ENCODE data around the gene PLA2G5. TPM values are rescaled to one million over a fixed set of nuclear protein-coding genes. Genes with fewer than 3 reads are reported as not detected.
"Not testable (repeated sequence)": the region's sequence is repeated elsewhere in the genome, so short reads cannot be mapped to it uniquely, and the experiment has no call there.

Gene PLA2G5, protein sequence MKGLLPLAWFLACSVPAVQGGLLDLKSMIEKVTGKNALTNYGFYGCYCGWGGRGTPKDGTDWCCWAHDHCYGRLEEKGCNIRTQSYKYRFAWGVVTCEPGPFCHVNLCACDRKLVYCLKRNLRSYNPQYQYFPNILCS
- not detected for total RNA-seq
- not detected for polyA plus RNA-seq
- 0 reads per million in 6 experiments for total RNA-seq

DNA sequence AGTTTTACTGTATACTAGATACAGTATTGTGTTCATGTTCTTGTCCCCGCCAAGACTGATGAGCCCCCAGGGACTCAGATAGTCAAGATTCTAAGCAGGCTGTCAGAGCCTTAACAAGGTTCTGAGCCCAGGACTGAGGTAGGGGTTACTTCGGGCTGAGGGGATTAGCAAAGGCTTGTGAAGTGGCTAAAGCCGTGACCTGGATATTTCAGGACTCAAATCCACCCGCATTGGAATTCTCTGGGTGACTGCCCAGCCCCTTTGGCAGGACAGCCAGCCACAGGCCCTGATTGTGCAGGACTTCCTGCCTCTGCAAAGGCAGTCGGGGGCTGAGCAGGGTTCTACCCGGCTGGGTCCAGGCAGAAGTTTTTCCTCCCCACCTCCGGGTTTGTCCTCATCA lies at the start of gene PLA2G5:
PLA2G5 (plus strand) TSS at position 321 of the 400 bp plus-strand sequence. CDS start 14,637 bp downstream, outside the sequence.
- Mint-ChIP-seq H3K36me3 (no peaks in the 10 kb centered on the region), H3K27me3 (peaks cover 0 to 4% (median 0%) of the 10 kb centered on the region in 5 donors), H3K27ac (no peak within 1 kb of the TSS), H3K4me3 (no peak within 1 kb of the TSS), H3K9me3 (no peaks in the 10 kb centered on the region), H3K4me1 (peaks cover 0 to 15% (median 0%) of the 10 kb centered on the region in 4 donors)
- ATAC-seq (no peak), DNase-seq (no peak)
- POLR2A ChIA-PET, result no interaction called here

DNA sequence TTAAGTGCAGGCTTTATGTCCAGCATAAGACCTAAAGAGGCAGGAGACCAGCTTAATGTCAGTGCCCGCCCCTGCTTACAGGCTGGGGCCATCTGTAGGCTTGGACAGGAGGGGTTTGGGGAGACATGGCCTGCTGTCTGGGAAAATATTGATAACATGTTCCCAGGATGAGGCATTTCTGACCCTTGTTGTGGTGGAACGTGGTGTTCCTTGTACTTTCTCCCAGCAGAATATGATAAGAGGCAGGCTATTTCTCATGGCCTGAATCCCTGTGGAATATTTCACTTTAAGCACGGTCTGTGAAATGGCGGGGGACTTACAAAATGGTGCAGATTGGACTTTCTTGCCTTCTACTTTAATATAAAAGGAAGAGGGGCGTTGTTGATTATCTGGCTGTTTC lies 41.9 kb upstream of the PLA2G5 start:
- peaks cover 0 to 15% (median 8%) of the 10 kb centered on the region in 9 donors for H3K9me3 Mint-ChIP-seq
- no peak overlapping the region for H3K4me3 Mint-ChIP-seq
- peaks cover 0 to 3% (median 0%) of the 10 kb centered on the region in 3 donors for H3K36me3 Mint-ChIP-seq
- no peak for ATAC-seq
- H3K27me3 Mint-ChIP-seq, result peaks cover 16 to 63% (median 40%) of the 10 kb centered on the region in 5 donors
- POLR2A ChIA-PET, result no interaction called here
- H3K4me1 Mint-ChIP-seq, result no peaks in the 10 kb centered on the region
- H3K27ac Mint-ChIP-seq, result no peak overlapping the region
- DNase-seq, result no peak

DNA sequence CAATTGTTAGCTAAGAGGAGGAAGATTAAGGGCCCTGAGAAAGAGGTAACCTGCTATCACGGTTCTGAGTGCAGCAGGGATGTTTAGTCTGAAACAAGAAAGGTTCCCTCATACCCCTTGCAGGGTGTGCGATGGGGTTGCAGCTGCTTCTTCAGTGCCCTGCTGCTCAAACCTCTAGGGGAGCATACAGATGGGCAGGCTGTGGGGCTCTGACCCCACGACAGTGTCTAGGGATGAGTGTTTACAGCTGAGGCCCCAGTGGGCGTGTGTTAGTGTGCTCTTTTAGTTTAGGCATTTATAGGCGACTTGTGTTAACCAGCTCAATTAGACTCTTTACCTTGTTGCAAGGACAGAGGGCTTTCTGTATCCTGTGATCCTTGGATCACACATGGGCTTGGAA lies 41.3 kb upstream of the PLA2G5 start:
- H3K4me3 Mint-ChIP-seq, result no peak overlapping the region
- DNase-seq (no peak), ATAC-seq (no peak)
- POLR2A ChIA-PET, result no interaction called here
- H3K36me3 Mint-ChIP-seq, result peaks cover 0 to 7% (median 0%) of the 10 kb centered on the region in 3 donors
- H3K4me1 Mint-ChIP-seq, result no peaks in the 10 kb centered on the region
- no peak overlapping the region for H3K27ac Mint-ChIP-seq
- peaks cover 12 to 64% (median 43%) of the 10 kb centered on the region in 5 donors for H3K27me3 Mint-ChIP-seq
- peaks cover 3 to 19% (median 11%) of the 10 kb centered on the region in 9 donors for H3K9me3 Mint-ChIP-seq

DNA sequence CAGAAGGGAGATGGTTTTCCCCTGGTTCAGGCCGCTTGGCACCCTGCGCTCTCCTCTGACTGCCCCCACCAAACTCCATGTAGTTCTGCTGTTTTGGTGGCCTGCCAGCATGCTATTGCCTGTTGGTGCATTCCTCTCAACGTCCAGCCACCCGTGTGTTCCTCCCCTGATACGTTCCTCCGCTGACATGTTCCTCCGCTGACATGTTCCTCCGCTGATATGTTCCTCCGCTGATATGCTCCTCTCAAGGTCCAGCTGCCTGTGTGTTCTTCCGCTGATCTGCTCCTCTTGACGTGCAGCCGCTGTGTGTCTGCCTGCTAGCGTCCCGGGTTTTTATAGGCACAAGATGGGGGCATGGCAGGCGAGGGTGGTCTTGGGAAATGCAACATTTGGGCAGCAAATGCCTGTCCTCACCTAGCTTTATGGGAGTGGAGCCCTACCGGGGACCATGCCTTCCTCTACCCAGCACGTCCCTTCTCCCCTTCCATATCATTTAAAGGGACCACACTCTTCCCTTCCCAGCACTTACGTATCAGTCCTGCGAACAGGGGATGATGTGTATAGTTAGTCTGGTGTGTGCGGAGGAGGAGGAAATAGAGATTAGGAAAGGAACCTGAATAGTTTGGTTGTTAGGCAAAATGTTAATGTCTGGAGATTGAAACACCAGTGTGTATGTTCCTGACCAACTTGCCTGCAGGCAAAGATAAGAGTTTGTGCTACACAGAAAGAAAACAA lies 40.6 kb upstream of the PLA2G5 start:
- H3K27me3 Mint-ChIP-seq, result peaks cover 5 to 62% (median 44%) of the 10 kb centered on the region in 5 donors
- H3K36me3 Mint-ChIP-seq, result peaks cover 0 to 12% (median 4%) of the 10 kb centered on the region in 3 donors
- H3K27ac Mint-ChIP-seq, result no peak overlapping the region
- DNase-seq, result no peak
- no peak overlapping the region for H3K4me3 Mint-ChIP-seq
- POLR2A ChIA-PET, result no interaction called here
- peaks cover 5 to 18% (median 14%) of the 10 kb centered on the region in 9 donors for H3K9me3 Mint-ChIP-seq
- ATAC-seq, result no peak
- H3K4me1 Mint-ChIP-seq, result no peaks in the 10 kb centered on the region

DNA sequence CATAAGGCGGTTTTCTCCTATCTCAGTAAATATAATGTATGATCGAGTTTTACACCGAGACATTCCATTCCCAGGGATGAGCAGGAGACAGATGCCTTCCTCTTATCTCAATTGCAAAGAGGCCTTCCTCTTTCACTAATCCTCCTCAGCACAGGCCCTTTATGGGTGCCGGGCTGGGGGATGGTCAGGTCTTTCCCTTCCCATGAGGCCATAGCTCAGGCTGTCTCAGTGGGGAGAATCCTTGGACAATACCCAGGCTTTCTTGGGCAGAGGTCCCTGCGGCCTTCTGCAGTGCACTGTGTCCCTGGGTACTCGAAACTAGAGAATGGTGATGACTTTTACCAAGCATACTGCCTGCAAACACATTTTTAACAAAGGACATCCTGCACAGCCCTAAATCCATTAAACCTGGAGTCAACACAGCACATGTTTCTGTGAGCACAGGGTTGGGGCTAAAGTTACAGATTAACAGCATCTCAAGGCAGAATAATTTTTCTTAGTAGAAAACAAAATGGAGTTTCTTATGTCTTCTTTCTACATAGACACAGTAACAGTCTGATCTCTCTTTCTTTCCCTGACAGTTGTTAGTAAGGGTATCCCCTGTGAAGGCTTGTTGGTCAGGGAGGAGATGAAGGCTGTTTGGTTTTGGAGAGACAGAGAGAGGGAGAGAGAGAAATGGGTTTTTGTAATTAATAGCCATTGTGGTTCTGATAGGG lies 39.4 kb upstream of the PLA2G5 start:
- H3K4me3 Mint-ChIP-seq, H3K27ac Mint-ChIP-seq, H3K4me1 Mint-ChIP-seq, ATAC-seq, DNase-seq, POLR2A ChIA-PET: not testable (repeated sequence)
- Mint-ChIP-seq H3K9me3 (peaks cover 8 to 26% (median 23%) of the 10 kb centered on the region in 9 donors), H3K36me3 (peaks cover 0 to 18% (median 10%) of the 10 kb centered on the region in 3 donors), H3K27me3 (peaks cover 0 to 60% (median 45%) of the 10 kb centered on the region in 5 donors)

DNA sequence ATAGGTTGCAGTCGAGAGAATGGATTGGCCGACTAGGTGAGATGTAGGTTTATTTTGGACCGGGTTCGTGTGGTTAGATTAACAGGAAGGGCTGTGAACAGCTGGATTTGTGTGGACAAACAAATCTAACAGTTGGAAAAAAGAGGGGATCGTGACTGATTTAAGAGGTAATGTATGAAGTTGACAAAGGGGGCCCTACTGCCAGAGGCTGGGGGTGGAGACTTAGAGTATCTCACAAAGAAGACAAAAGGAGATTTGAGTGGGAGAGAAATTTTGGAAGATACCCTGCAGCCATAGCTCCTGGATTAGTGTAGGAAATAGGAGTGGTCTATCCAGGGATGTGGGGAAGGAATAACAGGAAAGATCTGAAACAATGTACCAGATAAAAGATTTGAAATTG lies 38.8 kb upstream of the PLA2G5 start:
- Mint-ChIP-seq H3K9me3 (peaks cover 11 to 32% (median 23%) of the 10 kb centered on the region in 9 donors), H3K27me3 (peaks cover 0 to 54% (median 41%) of the 10 kb centered on the region in 5 donors), H3K4me1 (no peaks in the 10 kb centered on the region), H3K36me3 (peaks cover 0 to 21% (median 12%) of the 10 kb centered on the region in 3 donors), H3K4me3 (no peak overlapping the region), H3K27ac (no peak overlapping the region)
- POLR2A ChIA-PET, result no interaction called here
- ATAC-seq, result no peak
- DNase-seq, result no peak

DNA sequence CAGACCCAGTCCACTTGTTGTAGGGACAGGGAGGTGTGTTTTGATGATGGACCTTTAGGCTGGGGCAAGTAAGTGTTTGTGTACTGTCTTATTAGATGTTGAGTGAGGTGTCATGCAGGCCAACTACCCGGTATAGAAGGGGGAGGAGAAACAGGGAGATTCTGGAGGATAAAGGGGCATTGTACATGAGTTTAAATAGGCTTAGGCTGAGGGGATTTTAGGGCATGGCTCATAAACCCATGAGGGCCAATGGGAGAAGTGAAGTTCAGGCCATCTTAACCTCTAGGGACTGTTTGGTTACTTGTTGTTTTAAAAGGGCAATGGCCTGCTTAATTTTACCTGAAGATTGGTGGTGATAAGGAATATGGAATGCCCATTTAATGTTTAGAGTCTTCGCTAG lies 38.2 kb upstream of the PLA2G5 start:
- POLR2A ChIA-PET, result no interaction called here
- H3K9me3 Mint-ChIP-seq, result peaks cover 7 to 38% (median 23%) of the 10 kb centered on the region in 9 donors
- ATAC-seq (no peak), DNase-seq (no peak)
- peaks cover 0 to 48% (median 34%) of the 10 kb centered on the region in 5 donors for H3K27me3 Mint-ChIP-seq
- no peak overlapping the region for H3K27ac Mint-ChIP-seq
- H3K4me3 Mint-ChIP-seq, result no peak overlapping the region
- H3K36me3 Mint-ChIP-seq, result peaks cover 0 to 24% (median 13%) of the 10 kb centered on the region in 3 donors
- no peaks in the 10 kb centered on the region for H3K4me1 Mint-ChIP-seq

DNA sequence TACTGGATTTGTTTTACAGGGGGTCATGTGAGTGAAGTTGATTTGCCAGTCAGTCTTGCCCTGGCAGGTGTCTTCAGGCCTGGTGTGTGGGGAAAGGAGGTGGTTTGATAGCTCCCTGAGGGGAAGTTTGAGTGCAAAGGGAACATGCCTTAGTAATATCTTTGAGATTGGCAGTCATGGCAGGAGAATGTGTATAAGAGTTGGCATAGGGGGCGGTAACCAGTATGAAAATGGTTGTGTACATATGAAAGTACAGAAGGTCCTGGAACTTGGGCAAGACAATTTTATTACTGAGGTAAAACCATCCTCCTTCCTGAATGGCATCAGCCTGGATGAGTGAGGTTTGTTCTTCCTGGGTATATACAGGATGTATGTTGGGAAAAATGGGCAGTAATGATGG lies 37.6 kb upstream of the PLA2G5 start:
- peaks cover 9 to 43% (median 23%) of the 10 kb centered on the region in 9 donors for H3K9me3 Mint-ChIP-seq
- ATAC-seq (no peak), DNase-seq (no peak)
- no peak overlapping the region for H3K4me3 Mint-ChIP-seq
- peaks cover 0 to 5% (median 3%) of the 10 kb centered on the region in 4 donors for H3K4me1 Mint-ChIP-seq
- H3K36me3 Mint-ChIP-seq, result peaks cover 0 to 28% (median 17%) of the 10 kb centered on the region in 3 donors
- peaks cover 0 to 42% (median 31%) of the 10 kb centered on the region in 5 donors for H3K27me3 Mint-ChIP-seq
- POLR2A ChIA-PET, result no interaction called here
- no peak overlapping the region for H3K27ac Mint-ChIP-seq

DNA sequence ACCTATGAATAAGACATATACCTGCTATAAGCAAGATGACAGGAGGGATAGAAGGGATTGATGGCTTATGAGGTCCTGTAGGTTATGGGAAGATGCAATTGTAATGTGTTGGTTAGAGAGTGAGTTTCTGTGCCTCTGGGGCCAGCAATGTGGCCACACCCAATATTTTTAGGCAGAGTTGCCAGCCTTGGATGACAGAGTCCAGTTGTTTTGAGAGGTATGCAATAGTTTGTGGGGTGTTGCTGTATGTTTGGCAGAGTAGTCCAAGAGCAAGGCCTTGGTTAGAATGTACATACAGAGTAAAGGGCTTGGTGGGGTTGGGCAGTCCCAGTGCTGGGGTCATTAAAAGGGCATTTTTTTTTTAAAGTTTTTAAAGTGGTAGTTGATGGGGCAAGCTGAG lies 36.6 kb upstream of the PLA2G5 start:
- Mint-ChIP-seq H3K4me1 (peaks cover 7 to 15% (median 10%) of the 10 kb centered on the region in 4 donors), H3K27me3 (peaks cover 0 to 35% (median 24%) of the 10 kb centered on the region in 5 donors)
- no peak for ATAC-seq

DNA sequence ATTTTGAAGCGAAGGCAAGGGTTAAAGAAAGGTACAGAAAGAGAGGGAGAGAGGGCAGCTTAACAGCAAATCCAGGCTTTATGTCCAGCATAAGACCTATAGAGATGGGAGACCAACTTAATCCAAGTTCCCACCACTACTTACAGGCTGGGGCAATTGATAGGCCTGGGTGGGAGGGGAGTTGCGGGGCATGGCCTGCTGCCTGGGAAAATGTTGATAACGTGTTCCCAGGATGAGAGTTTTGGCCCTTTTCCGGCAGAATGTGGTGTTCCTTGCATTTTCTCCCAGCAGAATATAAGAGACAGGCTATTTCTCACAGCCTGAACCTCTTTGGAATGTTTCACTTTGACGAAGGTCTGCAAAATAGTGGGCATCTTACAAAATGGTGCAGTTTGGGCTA lies 34.9 kb upstream of the PLA2G5 start:
- peaks cover 9 to 43% (median 23%) of the 10 kb centered on the region in 9 donors for H3K9me3 Mint-ChIP-seq
- POLR2A ChIA-PET, result no interaction called here
- H3K4me3 Mint-ChIP-seq, result no peak overlapping the region
- no peak overlapping the region for H3K27ac Mint-ChIP-seq
- DNase-seq (no peak), ATAC-seq (no peak)
- peaks cover 7 to 24% (median 14%) of the 10 kb centered on the region in 4 donors for H3K4me1 Mint-ChIP-seq
- peaks cover 0 to 28% (median 17%) of the 10 kb centered on the region in 3 donors for H3K36me3 Mint-ChIP-seq
- H3K27me3 Mint-ChIP-seq, result peaks cover 0 to 21% (median 16%) of the 10 kb centered on the region in 5 donors

More for the DNA sequence above, 36.6 kb upstream of the PLA2G5 start:
- DNase-seq, result no peak
- Mint-ChIP-seq H3K27ac (no peak overlapping the region), H3K9me3 (peaks cover 9 to 43% (median 23%) of the 10 kb centered on the region in 9 donors), H3K4me3 (no peak overlapping the region), H3K36me3 (peaks cover 0 to 28% (median 17%) of the 10 kb centered on the region in 3 donors)
- POLR2A ChIA-PET, result no interaction called here

DNA sequence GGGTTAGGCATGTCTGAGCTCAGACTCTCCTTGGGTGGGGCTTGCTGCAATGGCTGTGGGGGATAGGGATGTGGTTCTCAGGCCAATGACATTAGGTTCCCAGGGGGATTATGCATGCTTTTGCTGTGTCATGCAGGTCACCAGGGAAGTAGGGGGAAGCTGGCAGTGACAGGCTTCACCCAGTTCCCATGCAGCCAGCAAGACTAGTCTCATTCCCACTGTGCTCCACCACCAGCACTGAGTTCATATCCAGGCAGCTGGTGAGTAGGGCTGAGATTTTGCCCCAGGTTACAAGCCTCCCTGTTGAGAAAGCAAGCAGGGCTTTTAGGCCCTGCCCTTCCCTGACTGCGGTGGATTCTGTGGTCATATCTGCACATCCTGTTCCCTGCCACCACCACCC lies 32.1 kb upstream of the PLA2G5 start:
- H3K4me3 Mint-ChIP-seq, result peak overlapping the region in 1 of 10 donors; percentile 15
- H3K27me3 Mint-ChIP-seq, result peaks cover 0 to 18% (median 16%) of the 10 kb centered on the region in 5 donors
- H3K27ac Mint-ChIP-seq, result no peak overlapping the region
- peaks cover 0 to 27% (median 17%) of the 10 kb centered on the region in 3 donors for H3K36me3 Mint-ChIP-seq
- ATAC-seq (peak in 1 of 2 donors; percentile 23), DNase-seq (no peak)
- peaks cover 9 to 42% (median 22%) of the 10 kb centered on the region in 9 donors for H3K9me3 Mint-ChIP-seq
- H3K4me1 Mint-ChIP-seq, result peaks cover 7 to 24% (median 14%) of the 10 kb centered on the region in 4 donors
- POLR2A ChIA-PET, result no interaction called here

DNA sequence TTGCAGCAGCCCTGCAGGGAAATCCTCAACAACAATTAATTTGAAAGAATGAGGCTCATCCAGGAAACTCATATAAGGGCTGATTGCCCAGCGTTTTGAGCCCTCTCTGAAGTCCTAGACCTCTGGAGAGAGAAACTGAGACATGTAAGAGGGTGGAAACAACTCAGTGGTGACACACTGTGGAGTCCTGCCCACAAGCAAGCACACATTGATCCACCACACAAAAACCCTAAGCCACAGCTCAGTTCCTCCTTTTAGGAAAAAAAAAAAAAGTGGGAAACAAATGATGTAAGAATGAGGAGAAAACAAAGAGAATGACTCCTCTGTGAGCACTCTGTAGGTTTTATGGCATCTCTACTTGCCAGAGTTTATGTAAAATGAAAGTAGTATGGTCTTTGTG lies 22.9 kb upstream of the PLA2G5 start:
- no peak overlapping the region for H3K27ac Mint-ChIP-seq
- H3K4me1 Mint-ChIP-seq, result no peaks in the 10 kb centered on the region
- H3K36me3 Mint-ChIP-seq, result peaks cover 0 to 18% (median 13%) of the 10 kb centered on the region in 3 donors
- ATAC-seq (no peak), DNase-seq (no peak)
- POLR2A ChIA-PET, result no interaction called here
- H3K9me3 Mint-ChIP-seq, result peaks cover 11 to 24% (median 13%) of the 10 kb centered on the region in 9 donors
- no peak overlapping the region for H3K4me3 Mint-ChIP-seq
- H3K27me3 Mint-ChIP-seq, result peaks cover 0 to 2% (median 0%) of the 10 kb centered on the region in 5 donors
